Measurements from ENCODE around the gene MAST3. TPM values are rescaled to one million over a fixed set of nuclear protein-coding genes. Genes with fewer than 3 reads are reported as not detected.

MAST3 gene
- total RNA-seq (2022) (4.1 and 5.9 TPM in 2 replicates), Bru-seq, nascent RNA (percentile 34 among the genes with signal in this experiment), BruChase-seq, experiment 1, labeled RNA remaining after a 6-hour chase (percentile 44 among the genes with signal in this experiment), BruChase-seq, experiment 2, labeled RNA remaining after a 2-hour chase (percentile 40 among the genes with signal in this experiment)
- long read RNA-seq, partial matches to known transcripts: 16 of 18 reads
- long read RNA-seq, other reads (novel, unspliced or antisense): 2 of 18 reads

DNA sequence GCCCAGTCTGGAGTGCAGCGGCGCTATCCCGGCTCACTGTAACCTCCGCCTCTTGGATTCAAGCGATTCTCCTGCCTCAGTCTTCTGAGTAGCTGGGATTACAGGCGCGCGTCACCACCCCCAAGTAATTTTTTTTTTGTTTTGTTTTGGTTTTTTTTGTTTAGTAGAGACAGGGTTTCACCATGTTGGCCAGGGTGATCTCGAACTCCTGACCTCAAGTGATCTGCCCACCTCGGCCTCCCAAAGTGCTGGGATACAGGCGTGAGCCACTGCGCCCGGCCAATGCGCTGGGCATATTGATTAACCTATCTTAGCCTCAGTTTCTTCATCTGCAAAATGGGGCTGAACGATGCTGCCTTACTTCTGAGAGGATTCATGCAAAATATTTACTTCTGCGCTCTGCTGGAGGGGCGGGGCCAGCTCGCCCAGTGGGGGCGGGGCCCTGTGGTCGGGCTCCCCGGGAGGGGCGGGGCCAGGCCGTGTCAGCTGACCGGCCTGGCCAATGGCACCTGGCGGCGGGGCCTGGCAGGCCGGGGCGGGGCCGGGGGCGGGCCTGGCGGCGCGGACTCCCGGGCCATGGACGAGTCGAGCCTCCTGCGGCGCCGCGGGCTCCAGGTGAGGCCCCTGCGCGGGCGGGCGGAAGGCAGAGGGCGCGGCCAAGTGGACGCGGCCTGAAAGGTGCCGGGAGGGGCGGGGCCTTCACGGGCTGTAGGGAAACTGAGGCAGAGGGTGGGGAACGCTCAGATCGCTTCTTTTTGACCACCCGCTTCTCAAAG, at the start of gene MAST3:
Gene MAST3 (plus strand): TSS at position 562 of the 776 bp plus-strand sequence. CDS start 15 bp downstream, at position 577.
- intact Hi-C loops (cut with micrococcal nuclease): loop anchor here (5.0 kb wide), 1 partner anchor 155 kb away; no protein-coding TSS in a partner anchor
- DNase-seq (ENCODE audit: unreplicated experiment): peak; percentile 83
- Mint-ChIP-seq H3K4me3 (ENCODE audit: unreplicated experiment) (peak within 1 kb of the TSS; percentile 63), H3K36me3 (ENCODE audit: insufficient read depth, unreplicated experiment) (no peaks in the 10 kb centered on the region), H3K4me1 (ENCODE audit: insufficient read depth, unreplicated experiment) (peaks cover 6% of the 10 kb centered on the region), H3K27ac (ENCODE audit: low read depth, unreplicated experiment) (no peak within 1 kb of the TSS), H3K27me3 (ENCODE audit: insufficient read depth, unreplicated experiment) (no peaks in the 10 kb centered on the region), H3K9me3 (ENCODE audit: unreplicated experiment) (no peaks in the 10 kb centered on the region)
- TF ChIP-seq, protein P1, sequence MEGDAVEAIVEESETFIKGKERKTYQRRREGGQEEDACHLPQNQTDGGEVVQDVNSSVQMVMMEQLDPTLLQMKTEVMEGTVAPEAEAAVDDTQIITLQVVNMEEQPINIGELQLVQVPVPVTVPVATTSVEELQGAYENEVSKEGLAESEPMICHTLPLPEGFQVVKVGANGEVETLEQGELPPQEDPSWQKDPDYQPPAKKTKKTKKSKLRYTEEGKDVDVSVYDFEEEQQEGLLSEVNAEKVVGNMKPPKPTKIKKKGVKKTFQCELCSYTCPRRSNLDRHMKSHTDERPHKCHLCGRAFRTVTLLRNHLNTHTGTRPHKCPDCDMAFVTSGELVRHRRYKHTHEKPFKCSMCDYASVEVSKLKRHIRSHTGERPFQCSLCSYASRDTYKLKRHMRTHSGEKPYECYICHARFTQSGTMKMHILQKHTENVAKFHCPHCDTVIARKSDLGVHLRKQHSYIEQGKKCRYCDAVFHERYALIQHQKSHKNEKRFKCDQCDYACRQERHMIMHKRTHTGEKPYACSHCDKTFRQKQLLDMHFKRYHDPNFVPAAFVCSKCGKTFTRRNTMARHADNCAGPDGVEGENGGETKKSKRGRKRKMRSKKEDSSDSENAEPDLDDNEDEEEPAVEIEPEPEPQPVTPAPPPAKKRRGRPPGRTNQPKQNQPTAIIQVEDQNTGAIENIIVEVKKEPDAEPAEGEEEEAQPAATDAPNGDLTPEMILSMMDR (IDR thresholded peaks at IDR 0.05; ENCODE audit: unreplicated experiment): no peak
- ChIA-PET CTCF (interaction anchor here (0.5 to 0.6 kb wide), 2 partner anchors 136 to 424 kb away, joined by 3 to 4 read pairs; no protein-coding TSS in a partner anchor), POLR2A (interaction anchor here (0.9 to 1.2 kb wide), 2 partner anchors 13 to 127 kb away, joined by 3 to 5 read pairs; no protein-coding TSS in a partner anchor)
- BruUV-seq (replicated peaks): no TSS peak

DNA sequence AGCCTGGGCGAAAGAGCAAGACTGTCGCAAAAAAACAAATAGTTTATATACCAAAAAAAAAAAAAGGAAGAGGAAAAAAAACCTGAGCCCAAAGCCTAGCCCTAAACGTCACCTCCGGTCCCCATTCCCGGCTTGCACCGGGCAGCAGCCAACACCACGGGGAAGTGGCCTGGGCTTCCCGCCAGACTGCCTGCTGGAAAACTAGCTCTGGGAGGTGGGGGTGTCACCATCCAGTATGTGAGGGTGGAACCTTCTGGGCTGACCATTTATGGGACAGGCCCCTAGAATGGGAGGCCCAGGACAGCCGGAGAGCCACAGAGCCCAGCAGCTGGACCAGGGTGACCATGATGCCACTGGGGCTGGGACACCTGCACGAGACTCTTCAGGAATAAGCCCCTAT, 48.2 kb upstream of the MAST3 start:
- Mint-ChIP-seq H3K4me3 (ENCODE audit: unreplicated experiment) (no peak overlapping the region), H3K27me3 (ENCODE audit: insufficient read depth, unreplicated experiment) (no peaks in the 10 kb centered on the region), H3K4me1 (ENCODE audit: insufficient read depth, unreplicated experiment) (peaks cover 26% of the 10 kb centered on the region), H3K36me3 (ENCODE audit: insufficient read depth, unreplicated experiment) (no peaks in the 10 kb centered on the region), H3K27ac (ENCODE audit: low read depth, unreplicated experiment) (no peak overlapping the region), H3K9me3 (ENCODE audit: unreplicated experiment) (no peaks in the 10 kb centered on the region)
- TF ChIP-seq, protein P1 (IDR thresholded peaks at IDR 0.05; ENCODE audit: unreplicated experiment): no peak
- DNase-seq (ENCODE audit: unreplicated experiment): no peak
- ChIA-PET POLR2A (no interaction called here), CTCF (interaction anchor here (0.6 to 1.3 kb wide), 2 partner anchors 8 to 113 kb away, joined by 3 to 4 read pairs; no protein-coding TSS in a partner anchor)
- BruUV-seq (replicated peaks): no TSS peak
- intact Hi-C loops (cut with micrococcal nuclease): no loop called here

DNA sequence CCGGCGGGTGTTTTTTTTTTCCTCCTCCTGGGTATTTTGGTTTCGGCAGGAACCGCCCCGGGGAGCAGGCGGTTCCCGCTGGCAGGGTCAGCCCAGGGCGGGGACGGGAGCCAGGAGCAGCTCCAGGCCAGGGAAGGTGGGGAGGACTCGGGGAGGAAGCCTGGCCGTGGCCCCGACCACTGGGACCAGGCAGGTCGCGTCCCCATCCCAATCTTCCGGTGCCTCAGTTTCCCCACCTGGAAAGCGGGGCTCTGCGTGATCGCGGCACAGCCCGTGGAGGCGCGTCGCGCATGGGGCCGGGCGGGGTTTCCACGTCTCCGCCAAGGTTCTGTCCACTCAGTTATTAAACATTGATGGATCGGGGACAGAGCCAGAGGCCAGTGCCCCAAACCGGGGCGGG, 45.7 kb upstream of the MAST3 start:
- BruUV-seq (replicated peaks): no TSS peak
- peaks cover 17% of the 10 kb centered on the region for H3K4me1 Mint-ChIP-seq (ENCODE audit: insufficient read depth, unreplicated experiment)
- CTCF ChIA-PET: no interaction called here

More for the DNA sequence above, 45.7 kb upstream of the MAST3 start:
- intact Hi-C loops (cut with micrococcal nuclease): no loop called here
- H3K4me3 Mint-ChIP-seq (ENCODE audit: unreplicated experiment): no peak overlapping the region
- H3K36me3 Mint-ChIP-seq (ENCODE audit: insufficient read depth, unreplicated experiment): no peaks in the 10 kb centered on the region
- TF ChIP-seq, protein P1 (IDR thresholded peaks at IDR 0.05; ENCODE audit: unreplicated experiment): no peak
- no peak overlapping the region for H3K27ac Mint-ChIP-seq (ENCODE audit: low read depth, unreplicated experiment)
- POLR2A ChIA-PET: no interaction called here
- H3K9me3 Mint-ChIP-seq (ENCODE audit: unreplicated experiment): no peaks in the 10 kb centered on the region
- DNase-seq (ENCODE audit: unreplicated experiment): no peak
- no peaks in the 10 kb centered on the region for H3K27me3 Mint-ChIP-seq (ENCODE audit: insufficient read depth, unreplicated experiment)

All from MCF 10A (cell line).